Measurements from ENCODE around the gene MTMR1. TPM values are rescaled to one million over a fixed set of nuclear protein-coding genes. Genes with fewer than 3 reads are reported as not detected.

MTMR1 gene
- total RNA-seq, 2 experiments from 2014 or later, result 33.6 to 34.4 TPM

DNA sequence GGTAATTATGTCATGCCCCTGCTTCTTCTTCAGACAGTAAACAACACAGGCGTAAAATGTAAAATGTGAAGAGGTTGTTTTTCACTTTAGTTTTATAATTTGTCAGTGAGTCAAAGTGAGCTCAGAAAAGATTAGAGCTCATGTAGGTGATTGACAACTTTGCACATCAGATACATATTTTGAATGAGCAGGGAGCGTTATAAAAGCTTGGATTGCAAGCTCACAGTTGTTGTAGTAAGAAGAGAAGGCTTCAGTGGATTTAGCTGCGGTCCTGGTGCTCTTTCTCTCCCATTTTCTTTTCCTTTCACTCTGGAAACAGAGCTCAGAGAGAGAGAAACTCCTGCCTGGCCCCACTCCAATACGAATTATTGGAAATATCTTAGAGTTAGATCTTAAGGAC is 26.4 kb downstream of the MTMR1 start:
- ChIA-PET POLR2A (no interaction called here), CTCF (interaction anchor here (2.6 kb wide), 1 partner anchor 36 kb away, joined by 15 read pairs; no protein-coding TSS in a partner anchor)
- H3K36me3 Mint-ChIP-seq (ENCODE audit: low read depth), result peaks cover 36% of the 10 kb centered on the region
- TF ChIP-seq CTCF (IDR thresholded peaks at IDR 0.05), result no peak
- H3K27me3 Mint-ChIP-seq, result no peaks in the 10 kb centered on the region
- H3K4me3 ChIP-seq (ENCODE audit: low read length), result no peak overlapping the region
- intact Hi-C loops (cut with DNase I, micrococcal nuclease), result loop anchor here (5.0 to 10.0 kb wide), 3 partner anchors 55 to 767 kb away; no protein-coding TSS in a partner anchor
- peaks cover 45% of the 10 kb centered on the region for H3K4me1 Mint-ChIP-seq (ENCODE audit: low read depth)
- H3K4me3 Mint-ChIP-seq, result no peak overlapping the region
- H3K27me3 ChIP-seq (ENCODE audit: control insufficient read depth in 1 of 2, insufficient read depth in 2 of 2, low read length in 2 of 2), result no peaks in the 10 kb centered on the region
- no peak for DNase-seq
- H3K27ac ChIP-seq (ENCODE audit: low read depth in 1 of 2, low read length in 2 of 2), result no peak overlapping the region
- H3K27ac Mint-ChIP-seq, result no peak overlapping the region
- H3K4me1 ChIP-seq (ENCODE audit: insufficient read depth, low read length), result no peaks in the 10 kb centered on the region
- no peaks in the 10 kb centered on the region for H3K9me3 ChIP-seq (ENCODE audit: control insufficient read depth in 1 of 2, insufficient read depth in 1 of 2, low read length in 2 of 2)
- ATAC-seq (ENCODE audit: poor library complexity), result no peak
- peaks cover 14% of the 10 kb centered on the region for H3K36me3 ChIP-seq (ENCODE audit: insufficient read depth, low read length)
- H3K9me3 Mint-ChIP-seq, result no peaks in the 10 kb centered on the region

DNA sequence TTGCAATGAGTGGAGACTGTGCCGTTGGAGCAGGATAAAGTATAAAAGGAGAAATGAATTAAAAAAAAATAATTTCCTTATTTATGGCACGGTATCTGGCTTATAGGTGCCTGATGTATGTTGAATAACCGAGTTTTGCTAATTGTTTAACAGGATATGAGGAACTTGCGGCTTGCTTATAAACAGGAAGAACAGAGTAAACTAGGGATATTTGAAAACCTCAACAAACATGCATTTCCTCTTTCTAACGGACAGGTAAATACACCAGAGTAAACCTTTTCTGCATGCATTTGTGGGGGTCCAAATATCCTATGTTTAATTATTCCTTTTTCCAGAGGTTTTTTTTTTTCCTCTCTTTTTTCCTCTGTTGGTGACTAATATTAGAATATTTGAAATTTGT is 36.8 kb downstream of the MTMR1 start:
- Histone ChIP-seq H3K9me3 (ENCODE audit: control insufficient read depth in 1 of 2, insufficient read depth in 1 of 2, low read length in 2 of 2) (no peaks in the 10 kb centered on the region), H3K4me1 (ENCODE audit: insufficient read depth, low read length) (no peaks in the 10 kb centered on the region), H3K4me3 (ENCODE audit: low read length) (no peak overlapping the region), H3K36me3 (ENCODE audit: insufficient read depth, low read length) (peaks cover 73% of the 10 kb centered on the region), H3K27ac (ENCODE audit: low read depth in 1 of 2, low read length in 2 of 2) (no peak overlapping the region), H3K27me3 (ENCODE audit: control insufficient read depth in 1 of 2, insufficient read depth in 2 of 2, low read length in 2 of 2) (no peaks in the 10 kb centered on the region)
- ChIA-PET POLR2A (no interaction called here), CTCF (interaction anchor here (1.5 kb wide), 1 partner anchor 9 kb away, joined by 3 read pairs; no protein-coding TSS in a partner anchor)
- no peak overlapping the region for H3K4me3 Mint-ChIP-seq
- no peaks in the 10 kb centered on the region for H3K9me3 Mint-ChIP-seq
- intact Hi-C loops (cut with DNase I, micrococcal nuclease), result no loop called here
- H3K27me3 Mint-ChIP-seq, result no peaks in the 10 kb centered on the region
- H3K27ac Mint-ChIP-seq, result no peak overlapping the region
- DNase-seq, result no peak
- TF ChIP-seq CTCF (IDR thresholded peaks at IDR 0.05), result no peak
- H3K4me1 Mint-ChIP-seq (ENCODE audit: low read depth), result peaks cover 20% of the 10 kb centered on the region
- H3K36me3 Mint-ChIP-seq (ENCODE audit: low read depth), result peaks cover 83% of the 10 kb centered on the region
- ATAC-seq (ENCODE audit: poor library complexity), result no peak

- H3K36me3 Mint-ChIP-seq (ENCODE audit: low read depth), result peaks cover 83% of the 10 kb centered on the region
- CTCF ChIA-PET, result no interaction called here
Observed at GRCh38 chrX:150730719-150731118, 37.5 kb downstream of the MTMR1 start.

More at GRCh38 chrX:150730719-150731118, 37.5 kb downstream of the MTMR1 start:
- POLR2A ChIA-PET, result no interaction called here
- Histone ChIP-seq H3K27ac (ENCODE audit: low read depth in 1 of 2, low read length in 2 of 2) (no peak overlapping the region), H3K9me3 (ENCODE audit: control insufficient read depth in 1 of 2, insufficient read depth in 1 of 2, low read length in 2 of 2) (no peaks in the 10 kb centered on the region), H3K4me3 (ENCODE audit: low read length) (no peak overlapping the region), H3K4me1 (ENCODE audit: insufficient read depth, low read length) (peaks cover under 1% of the 10 kb centered on the region), H3K27me3 (ENCODE audit: control insufficient read depth in 1 of 2, insufficient read depth in 2 of 2, low read length in 2 of 2) (no peaks in the 10 kb centered on the region), H3K36me3 (ENCODE audit: insufficient read depth, low read length) (peaks cover 80% of the 10 kb centered on the region)
- ATAC-seq (ENCODE audit: poor library complexity), result no peak
- H3K4me1 Mint-ChIP-seq (ENCODE audit: low read depth), result peaks cover 20% of the 10 kb centered on the region
- DNase-seq, result no peak
- no peaks in the 10 kb centered on the region for H3K27me3 Mint-ChIP-seq
- no peak for TF ChIP-seq CTCF (IDR thresholded peaks at IDR 0.05)
- no peak overlapping the region for H3K4me3 Mint-ChIP-seq
- no peak overlapping the region for H3K27ac Mint-ChIP-seq
- H3K9me3 Mint-ChIP-seq, result no peaks in the 10 kb centered on the region
- intact Hi-C loops (cut with DNase I, micrococcal nuclease), result no loop called here

Data from CD4-positive, alpha-beta T cell (primary cell).